Activated naive CD4-positive, alpha-beta T cell treated with anti-CD3 and anti-CD28 coated beads, Interleukin-2, amount 10 ng/mL, durations not matched to agents 7 days and 5 days (primary cell): ENCODE measurements around the gene TUFT1.

Experiments used
- CTCF ChIA-PET: fragments of 350-600 bp; sonication (Branson Sonifier 250); formaldehyde crosslinking; loops from one replicate; lab custom pipeline; 2021; ENCODE audit warnings: antibody characterized with exemption; lab: Charles Lee
- DNase-seq: peaks from one replicate; pipeline ENCODE4 v3.0.0-alpha.2; 2020
- H3K27ac Mint-ChIP-seq: one replicate; pipeline ENCODE4 v1.8.0; 2021; ENCODE audit warnings: mild to moderate bottlenecking, moderate library complexity, mixed read lengths
- H3K27me3 Mint-ChIP-seq: one replicate; pipeline ENCODE4 v1.8.0; 2021; ENCODE audit warnings: mild to moderate bottlenecking, mixed read lengths
- H3K36me3 Mint-ChIP-seq: one replicate; pipeline ENCODE4 v1.8.0; 2021; ENCODE audit warnings: mixed read lengths
- H3K4me1 Mint-ChIP-seq: one replicate; pipeline ENCODE4 v1.8.0; 2021; ENCODE audit warnings: mixed read lengths
- H3K4me3 Mint-ChIP-seq: one replicate; pipeline ENCODE4 v1.8.0; 2021; ENCODE audit warnings: mild to moderate bottlenecking, moderate library complexity, mixed read lengths
- H3K9me3 Mint-ChIP-seq: one replicate; pipeline ENCODE4 v1.8.0; 2021; ENCODE audit warnings: mixed read lengths

TUFT1 gene

GRCh38 chr1:151508833-151509232 is 31.3 kb upstream of the TUFT1 start:
- H3K27ac Mint-ChIP-seq: no peak overlapping the region
- H3K36me3 Mint-ChIP-seq: no peaks in the 10 kb centered on the region
- H3K9me3 Mint-ChIP-seq: no peaks in the 10 kb centered on the region
- peaks cover 25% of the 10 kb centered on the region for H3K4me1 Mint-ChIP-seq
- DNase-seq: no peak
- CTCF ChIA-PET: no interaction called here
- H3K27me3 Mint-ChIP-seq: peaks cover 73% of the 10 kb centered on the region
- no peak overlapping the region for H3K4me3 Mint-ChIP-seq

- Mint-ChIP-seq H3K27ac (no peak overlapping the region), H3K9me3 (no peaks in the 10 kb centered on the region), H3K4me1 (peaks cover 29% of the 10 kb centered on the region), H3K36me3 (no peaks in the 10 kb centered on the region), H3K4me3 (no peak overlapping the region), H3K27me3 (peaks cover 77% of the 10 kb centered on the region)
- CTCF ChIA-PET: interaction anchor here (1.5 kb wide), 1 partner anchor 11 kb away, joined by 5 read pairs; no protein-coding TSS in a partner anchor
- no peak for DNase-seq
These were observed 30.6 kb upstream of the TUFT1 start for GRCh38 chr1:151509350-151510019.

- Mint-ChIP-seq H3K9me3 (no peaks in the 10 kb centered on the region), H3K4me1 (peaks cover 29% of the 10 kb centered on the region), H3K27ac (no peak overlapping the region), H3K36me3 (no peaks in the 10 kb centered on the region), H3K27me3 (peaks cover 75% of the 10 kb centered on the region), H3K4me3 (peak overlapping the region; percentile 79)
- CTCF ChIA-PET: interaction anchor here (0.6 to 1.5 kb wide), 2 partner anchors 11 to 44 kb away, joined by 3 to 5 read pairs; no protein-coding TSS in a partner anchor
- DNase-seq: no peak
These were observed 30.1 kb upstream of the TUFT1 start for GRCh38 chr1:151510020-151510405.

- H3K4me3 Mint-ChIP-seq: peak overlapping the region; percentile 79
- peaks cover 29% of the 10 kb centered on the region for H3K4me1 Mint-ChIP-seq
- CTCF ChIA-PET: interaction anchor here (0.6 to 1.5 kb wide), 2 partner anchors 10 to 45 kb away, joined by 3 to 5 read pairs; no protein-coding TSS in a partner anchor
- H3K27ac Mint-ChIP-seq: no peak overlapping the region
- H3K9me3 Mint-ChIP-seq: no peaks in the 10 kb centered on the region
- no peak for DNase-seq
- peaks cover 70% of the 10 kb centered on the region for H3K27me3 Mint-ChIP-seq
- no peaks in the 10 kb centered on the region for H3K36me3 Mint-ChIP-seq
These were observed 29.5 kb upstream of the TUFT1 start for GRCh38 chr1:151510614-151510956.

GRCh38 chr1:151510957-151511635 is 29.0 kb upstream of the TUFT1 start, which contains the start of gene CGN:
TSS of gene CGN (plus strand) at chr1:151511387. CDS start at chr1:151518520, 7,133 bp downstream.
- Mint-ChIP-seq H3K27ac (no peak within 1 kb of the TSS), H3K27me3 (peaks cover 70% of the 10 kb centered on the region), H3K4me1 (peaks cover 29% of the 10 kb centered on the region), H3K9me3 (no peaks in the 10 kb centered on the region), H3K4me3 (peak within 1 kb of the TSS; percentile 79), H3K36me3 (no peaks in the 10 kb centered on the region)
- DNase-seq: peak; percentile 90
- CTCF ChIA-PET: interaction anchor here (1.5 kb wide), 1 partner anchor 9 kb away, joined by 5 read pairs; no protein-coding TSS in a partner anchor

DNA sequence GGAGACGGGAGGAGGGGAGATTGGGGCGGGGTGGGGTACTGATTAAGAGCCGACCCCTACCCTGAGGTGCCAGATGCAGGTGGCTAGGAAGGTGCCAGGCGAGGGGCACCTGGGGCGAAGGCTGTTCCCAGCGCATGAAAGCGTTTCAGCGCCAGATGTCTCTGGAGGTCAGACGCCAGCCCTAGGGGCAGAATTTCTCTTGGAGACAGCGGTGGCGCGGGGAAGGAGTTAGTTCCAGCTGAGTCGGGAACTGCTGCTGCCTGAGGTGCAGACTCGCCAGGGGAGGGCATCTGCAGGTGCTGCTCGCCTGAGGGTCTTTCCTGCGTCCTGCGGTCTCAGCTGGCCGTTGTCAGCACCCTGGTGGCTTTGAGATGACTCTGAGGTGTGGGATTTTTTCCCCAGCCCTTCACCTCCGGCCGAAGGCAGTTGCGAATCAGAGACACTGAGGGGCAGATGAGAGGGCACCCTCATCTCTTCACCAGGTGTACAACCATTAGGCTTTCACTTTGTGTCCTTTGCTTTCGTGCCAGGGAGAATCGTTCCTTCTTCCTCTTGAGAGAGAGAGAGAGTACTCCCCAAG is 28.4 kb upstream of the TUFT1 start:
- CTCF ChIA-PET: no interaction called here
- Mint-ChIP-seq H3K9me3 (no peaks in the 10 kb centered on the region), H3K4me1 (peaks cover 29% of the 10 kb centered on the region), H3K27me3 (peaks cover 66% of the 10 kb centered on the region), H3K4me3 (peak overlapping the region; percentile 74), H3K36me3 (no peaks in the 10 kb centered on the region), H3K27ac (no peak overlapping the region)
- peak; percentile 49 for DNase-seq

DNA sequence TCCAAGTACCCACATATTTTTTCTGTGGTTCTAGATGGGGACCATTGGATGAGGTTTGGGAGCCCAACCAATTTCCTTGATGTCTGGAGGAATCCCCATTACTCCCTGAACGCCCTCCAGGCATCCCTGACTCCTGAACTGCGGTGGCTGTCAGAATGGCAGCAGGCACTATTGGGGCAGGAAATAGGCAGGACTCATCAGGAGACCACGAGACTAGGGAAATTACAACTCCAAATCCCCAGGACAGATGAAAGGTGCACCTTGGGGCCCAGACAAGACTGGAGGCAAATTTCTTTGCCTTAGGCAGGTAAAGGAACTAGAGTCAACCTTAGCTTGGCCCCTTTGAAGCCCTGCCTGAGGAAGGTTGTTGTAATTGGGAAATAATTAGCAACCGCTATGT is 27.8 kb upstream of the TUFT1 start:
- CTCF ChIA-PET: interaction anchor here (0.6 kb wide), 1 partner anchor 210 kb away, joined by 3 read pairs; no protein-coding TSS in a partner anchor
- peaks cover 29% of the 10 kb centered on the region for H3K4me1 Mint-ChIP-seq
- DNase-seq: no peak
- H3K27ac Mint-ChIP-seq: no peak overlapping the region
- no peaks in the 10 kb centered on the region for H3K9me3 Mint-ChIP-seq
- H3K36me3 Mint-ChIP-seq: no peaks in the 10 kb centered on the region
- peaks cover 60% of the 10 kb centered on the region for H3K27me3 Mint-ChIP-seq
- peak overlapping the region; percentile 74 for H3K4me3 Mint-ChIP-seq

- H3K4me3 Mint-ChIP-seq: peak overlapping the region; percentile 5
- no peak for DNase-seq
- H3K27me3 Mint-ChIP-seq: peaks cover 58% of the 10 kb centered on the region
- CTCF ChIA-PET: interaction anchor here (0.6 kb wide), 1 partner anchor 210 kb away, joined by 3 read pairs; no protein-coding TSS in a partner anchor
- H3K36me3 Mint-ChIP-seq: no peaks in the 10 kb centered on the region
- peaks cover 29% of the 10 kb centered on the region for H3K4me1 Mint-ChIP-seq
- no peaks in the 10 kb centered on the region for H3K9me3 Mint-ChIP-seq
- H3K27ac Mint-ChIP-seq: peak overlapping the region; percentile 52
These were observed 27.1 kb upstream of the TUFT1 start for GRCh38 chr1:151512801-151513625.

DNA sequence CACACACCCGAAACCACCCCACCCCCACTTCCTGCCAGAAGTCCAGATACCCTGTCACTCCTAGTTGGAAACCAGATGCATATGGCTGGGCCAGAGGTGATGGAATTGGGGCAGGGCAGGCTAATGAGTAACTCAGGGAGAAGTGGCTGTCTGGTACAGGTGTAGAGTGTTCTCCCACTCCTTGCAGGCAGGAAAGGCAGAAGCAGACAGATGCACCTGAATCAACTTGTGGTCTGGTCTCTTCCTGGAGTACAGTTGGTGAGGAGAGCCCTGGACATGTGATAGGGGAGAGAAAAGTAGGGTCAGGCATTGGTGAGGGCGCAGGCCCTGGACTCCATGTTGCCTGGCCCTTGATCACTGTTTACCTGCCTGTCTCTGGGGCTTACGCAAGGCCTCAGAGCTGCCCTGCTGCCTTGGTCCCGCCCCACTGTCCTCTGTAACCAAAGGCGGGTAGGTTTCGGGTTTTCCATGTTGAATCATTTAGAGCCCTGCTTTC is 26.4 kb upstream of the TUFT1 start:
- Mint-ChIP-seq H3K36me3 (no peaks in the 10 kb centered on the region), H3K27ac (no peak overlapping the region), H3K4me3 (no peak overlapping the region), H3K9me3 (no peaks in the 10 kb centered on the region), H3K27me3 (peaks cover 55% of the 10 kb centered on the region), H3K4me1 (peaks cover 29% of the 10 kb centered on the region)
- CTCF ChIA-PET: no interaction called here
- DNase-seq: peak; percentile 28

GRCh38 chr1:151514366-151514765 is 25.7 kb upstream of the TUFT1 start:
- H3K9me3 Mint-ChIP-seq: no peaks in the 10 kb centered on the region
- no peaks in the 10 kb centered on the region for H3K36me3 Mint-ChIP-seq
- no peak overlapping the region for H3K27ac Mint-ChIP-seq
- DNase-seq: no peak
- H3K4me1 Mint-ChIP-seq: peaks cover 29% of the 10 kb centered on the region
- CTCF ChIA-PET: interaction anchor here (0.7 kb wide), 1 partner anchor 301 kb away, joined by 3 read pairs; no protein-coding TSS in a partner anchor
- H3K27me3 Mint-ChIP-seq: peaks cover 48% of the 10 kb centered on the region
- H3K4me3 Mint-ChIP-seq: no peak overlapping the region

DNA sequence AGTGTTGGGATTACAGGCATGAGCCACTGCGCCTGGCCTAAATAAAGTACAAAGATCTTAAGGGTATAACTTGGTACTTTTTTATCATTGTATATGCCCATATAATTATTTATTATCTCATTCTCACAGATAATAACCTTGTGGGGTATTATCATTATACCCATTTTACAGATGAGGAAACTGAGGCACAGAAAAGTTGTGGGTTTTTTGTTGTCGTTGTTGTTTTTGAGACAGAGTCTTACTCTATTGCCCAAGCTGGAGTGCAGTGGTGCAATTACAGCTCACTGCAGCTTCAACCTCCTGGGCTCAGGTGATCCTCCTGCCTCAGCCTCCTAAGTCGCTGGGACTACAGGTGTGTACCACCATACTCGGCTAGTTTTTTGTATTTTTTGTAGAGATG is 24.8 kb upstream of the TUFT1 start:
- Mint-ChIP-seq H3K27ac (no peak overlapping the region), H3K4me1 (peaks cover 29% of the 10 kb centered on the region), H3K9me3 (no peaks in the 10 kb centered on the region), H3K36me3 (no peaks in the 10 kb centered on the region), H3K4me3 (no peak overlapping the region), H3K27me3 (peaks cover 40% of the 10 kb centered on the region)
- CTCF ChIA-PET: no interaction called here
- no peak for DNase-seq

- Mint-ChIP-seq H3K4me1 (peaks cover 25% of the 10 kb centered on the region), H3K36me3 (no peaks in the 10 kb centered on the region), H3K27me3 (peaks cover 35% of the 10 kb centered on the region), H3K9me3 (no peaks in the 10 kb centered on the region), H3K27ac (no peak overlapping the region), H3K4me3 (no peak overlapping the region)
- no peak for DNase-seq
- CTCF ChIA-PET: no interaction called here
These were observed 24.0 kb upstream of the TUFT1 start for GRCh38 chr1:151516031-151516511.

GRCh38 chr1:151518431-151518830 is 21.7 kb upstream of the TUFT1 start:
- Mint-ChIP-seq H3K27me3 (peaks cover 13% of the 10 kb centered on the region), H3K27ac (no peak overlapping the region), H3K9me3 (no peaks in the 10 kb centered on the region), H3K4me1 (peaks cover 8% of the 10 kb centered on the region), H3K4me3 (no peak overlapping the region), H3K36me3 (no peaks in the 10 kb centered on the region)
- CTCF ChIA-PET: no interaction called here
- no peak for DNase-seq
